AG09309 (cell line): Measurements from ENCODE around the gene TJP3.

Experiments
- DNase-seq: peaks from one replicate; pipeline ENCODE4 v3.0.0-alpha.2; 2010; ENCODE audit warnings: low read depth
- H3K4me3 ChIP-seq: 2 replicates; pipeline ENCODE4 v1.5.1; 2011; ENCODE audit warnings: mild to moderate bottlenecking, low read depth, low read length, moderate library complexity; ENCODE audit not compliant: control insufficient read depth
- TF ChIP-seq, protein P1 (sequence below): IDR thresholded peaks from 2 replicates; pipeline ENCODE4 v1.5.1; 2011; ENCODE audit warnings: mild to moderate bottlenecking, low read depth, low read length, inconsistent platforms; ENCODE audit not compliant: insufficient read depth, control insufficient read depth; ENCODE audit errors: missing control alignments

Gene TJP3

DNA sequence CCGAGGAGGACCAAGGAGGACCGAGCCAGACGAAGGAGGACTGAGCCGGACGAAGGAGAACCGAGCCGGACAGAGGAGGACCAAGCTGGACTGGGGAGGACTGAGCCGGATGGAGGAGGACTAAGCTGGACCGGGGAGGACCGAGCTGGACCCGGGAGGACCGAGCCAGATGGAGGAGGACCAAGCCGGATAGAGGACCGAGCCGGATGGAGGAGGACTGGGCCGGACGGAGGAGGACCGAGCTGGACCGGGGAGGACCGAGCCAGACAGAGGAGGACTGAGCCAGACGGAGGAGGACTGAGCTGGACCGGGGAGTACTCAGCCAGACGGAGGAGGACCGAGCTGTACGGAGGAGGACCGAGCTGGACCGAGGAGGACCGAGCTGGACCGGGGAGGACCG is 11.1 kb upstream of the TJP3 start:
- TF ChIP-seq, protein P1, sequence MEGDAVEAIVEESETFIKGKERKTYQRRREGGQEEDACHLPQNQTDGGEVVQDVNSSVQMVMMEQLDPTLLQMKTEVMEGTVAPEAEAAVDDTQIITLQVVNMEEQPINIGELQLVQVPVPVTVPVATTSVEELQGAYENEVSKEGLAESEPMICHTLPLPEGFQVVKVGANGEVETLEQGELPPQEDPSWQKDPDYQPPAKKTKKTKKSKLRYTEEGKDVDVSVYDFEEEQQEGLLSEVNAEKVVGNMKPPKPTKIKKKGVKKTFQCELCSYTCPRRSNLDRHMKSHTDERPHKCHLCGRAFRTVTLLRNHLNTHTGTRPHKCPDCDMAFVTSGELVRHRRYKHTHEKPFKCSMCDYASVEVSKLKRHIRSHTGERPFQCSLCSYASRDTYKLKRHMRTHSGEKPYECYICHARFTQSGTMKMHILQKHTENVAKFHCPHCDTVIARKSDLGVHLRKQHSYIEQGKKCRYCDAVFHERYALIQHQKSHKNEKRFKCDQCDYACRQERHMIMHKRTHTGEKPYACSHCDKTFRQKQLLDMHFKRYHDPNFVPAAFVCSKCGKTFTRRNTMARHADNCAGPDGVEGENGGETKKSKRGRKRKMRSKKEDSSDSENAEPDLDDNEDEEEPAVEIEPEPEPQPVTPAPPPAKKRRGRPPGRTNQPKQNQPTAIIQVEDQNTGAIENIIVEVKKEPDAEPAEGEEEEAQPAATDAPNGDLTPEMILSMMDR, result no peak
- no peak for DNase-seq
- H3K4me3 ChIP-seq, result no peak overlapping the region

GRCh38 chr19:3697671-3698385 is 10.4 kb upstream of the TJP3 start:
- DNase-seq, result no peak
- no peak overlapping the region; the same call in 1 of the 2 replicates for H3K4me3 ChIP-seq
- TF ChIP-seq, protein P1, result no peak

- peak overlapping the region; percentile 2 for H3K4me3 ChIP-seq
- TF ChIP-seq, protein P1, result no peak
- no peak for DNase-seq
Observed at GRCh38 chr19:3698386-3698950, 9.7 kb upstream of the TJP3 start.

DNA sequence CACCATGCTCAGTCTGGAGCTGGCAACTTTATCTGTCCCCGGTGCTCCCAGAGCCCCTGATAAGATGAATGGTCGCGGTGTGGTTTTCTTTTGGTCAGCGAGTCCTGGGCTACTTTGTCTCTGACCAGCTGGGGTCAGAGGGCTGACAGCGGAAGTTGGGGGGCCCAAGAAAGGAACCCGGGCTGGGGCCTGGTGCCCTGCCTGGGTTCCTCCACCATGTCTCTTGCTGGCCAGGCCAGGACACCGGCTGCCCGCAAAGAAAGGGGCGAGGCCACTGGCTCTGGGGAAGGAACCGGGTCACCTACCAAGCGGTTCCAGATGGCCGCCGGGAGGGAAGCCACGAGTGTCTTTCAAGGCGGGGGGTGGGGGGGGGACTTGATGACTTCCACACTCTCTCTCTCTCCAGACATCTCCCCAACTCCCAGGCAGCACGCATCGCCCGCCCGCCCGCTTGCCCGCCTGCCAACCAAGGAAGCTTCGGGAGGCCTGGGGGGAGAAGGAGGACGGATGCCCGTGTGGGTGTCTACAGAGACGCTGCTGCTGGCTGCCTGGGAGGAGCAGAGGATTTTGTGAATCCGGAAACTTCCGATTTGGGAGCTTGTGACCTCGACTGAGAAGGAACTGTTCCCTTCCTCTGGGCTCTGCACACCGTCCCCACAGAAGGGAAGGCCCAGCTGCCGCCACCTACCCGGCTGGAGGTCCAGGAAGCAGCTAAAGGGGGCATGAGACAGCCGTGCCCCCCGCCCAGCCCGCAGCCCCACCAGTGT is 9.0 kb upstream of the TJP3 start:
- no peak for DNase-seq
- TF ChIP-seq, protein P1, result no peak
- peak overlapping the region; percentile 83 for H3K4me3 ChIP-seq

- no peak for DNase-seq
- TF ChIP-seq, protein P1, result no peak
- H3K4me3 ChIP-seq, result peak overlapping the region; percentile 83
Observed at GRCh38 chr19:3699741-3700241, 8.4 kb upstream of the TJP3 start.

DNA sequence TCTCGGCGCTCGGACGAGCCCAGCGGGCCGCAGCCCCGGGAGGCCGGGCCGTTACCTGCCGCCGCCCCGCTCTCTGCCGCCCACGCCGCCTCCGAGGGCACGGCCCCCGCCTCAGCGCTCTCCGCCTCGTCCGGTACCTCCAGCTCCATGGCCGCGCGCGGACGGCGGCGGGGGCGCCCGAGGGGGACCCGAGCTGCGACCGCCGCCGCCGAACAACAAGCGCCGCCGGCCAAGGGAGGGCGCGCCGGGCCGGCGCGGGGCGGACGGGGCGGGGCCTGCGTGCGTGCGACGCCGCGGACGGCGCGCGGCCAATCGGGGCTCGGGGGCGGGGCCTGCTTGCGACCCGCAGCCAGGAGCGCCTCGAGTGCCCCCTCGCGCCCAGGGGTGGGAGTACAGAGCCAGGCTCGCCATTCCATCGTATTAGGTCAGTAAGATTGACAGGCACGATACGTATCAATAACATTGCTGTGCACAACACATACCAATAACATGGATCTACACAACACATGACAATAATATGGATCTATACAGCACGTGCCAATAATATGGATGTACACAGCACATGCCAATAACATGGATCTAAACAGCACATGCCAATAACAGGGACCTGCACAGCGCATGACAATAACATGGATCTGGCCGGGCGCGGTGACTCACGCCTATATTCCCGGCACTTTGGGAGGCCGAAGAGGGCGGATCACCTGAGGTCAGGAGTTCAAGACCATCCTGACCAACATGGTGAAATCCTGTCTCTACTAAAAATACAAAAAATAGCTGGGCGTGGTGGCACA is 7.7 kb upstream of the TJP3 start, which contains the start of gene PIP5K1C:
Gene PIP5K1C, minus strand, starts transcription at position 227 of the 791 bp plus-strand sequence. Its CDS starts 78 bp downstream, at position 149.
- peak within 1 kb of the TSS; percentile 83 for H3K4me3 ChIP-seq
- TF ChIP-seq, protein P1, result peak; percentile 69
- no peak for DNase-seq
